GM20431 (cell line): ENCODE data around the gene DUOX1.
"Not testable (repeated sequence)": the region's sequence is repeated elsewhere in the genome, so short reads cannot be mapped to it uniquely, and the experiment has no call there.

Source experiments
- in situ Hi-C: fragments of 300-500 bp; cut with MseI, MboI; formaldehyde crosslinking; loops from one replicate; pipeline ENCODE4 v1.15.0; 2020; ENCODE audit warnings: low sequenced_read_pairs; ENCODE audit not compliant: unreplicated experiment

The DUOX1 gene

DNA sequence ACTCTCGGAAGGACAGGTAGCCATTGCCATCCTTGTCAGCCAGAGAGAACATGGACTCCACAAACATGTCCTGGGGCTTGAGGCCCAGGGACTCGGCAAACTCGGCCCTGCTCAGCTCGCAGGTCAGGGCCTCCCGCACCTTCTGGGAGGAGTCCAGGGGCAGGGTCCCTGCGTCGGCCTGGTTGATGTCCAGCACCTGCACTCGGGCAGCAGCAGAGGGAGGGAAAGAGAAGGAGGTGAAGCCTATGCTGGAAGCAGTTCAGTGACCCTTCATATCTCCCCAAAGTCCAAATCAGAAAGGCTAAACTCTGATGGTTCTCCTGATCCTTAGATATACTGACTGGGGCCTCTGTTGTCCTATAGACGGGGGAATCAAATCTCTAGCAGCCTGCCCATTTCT is 25.6 kb upstream of the DUOX1 start:
- in situ Hi-C loops, result not testable (repeated sequence)

GRCh38 chr15:45105586-45105985 is 24.2 kb upstream of the DUOX1 start:
- in situ Hi-C loops, result no loop called here

DNA sequence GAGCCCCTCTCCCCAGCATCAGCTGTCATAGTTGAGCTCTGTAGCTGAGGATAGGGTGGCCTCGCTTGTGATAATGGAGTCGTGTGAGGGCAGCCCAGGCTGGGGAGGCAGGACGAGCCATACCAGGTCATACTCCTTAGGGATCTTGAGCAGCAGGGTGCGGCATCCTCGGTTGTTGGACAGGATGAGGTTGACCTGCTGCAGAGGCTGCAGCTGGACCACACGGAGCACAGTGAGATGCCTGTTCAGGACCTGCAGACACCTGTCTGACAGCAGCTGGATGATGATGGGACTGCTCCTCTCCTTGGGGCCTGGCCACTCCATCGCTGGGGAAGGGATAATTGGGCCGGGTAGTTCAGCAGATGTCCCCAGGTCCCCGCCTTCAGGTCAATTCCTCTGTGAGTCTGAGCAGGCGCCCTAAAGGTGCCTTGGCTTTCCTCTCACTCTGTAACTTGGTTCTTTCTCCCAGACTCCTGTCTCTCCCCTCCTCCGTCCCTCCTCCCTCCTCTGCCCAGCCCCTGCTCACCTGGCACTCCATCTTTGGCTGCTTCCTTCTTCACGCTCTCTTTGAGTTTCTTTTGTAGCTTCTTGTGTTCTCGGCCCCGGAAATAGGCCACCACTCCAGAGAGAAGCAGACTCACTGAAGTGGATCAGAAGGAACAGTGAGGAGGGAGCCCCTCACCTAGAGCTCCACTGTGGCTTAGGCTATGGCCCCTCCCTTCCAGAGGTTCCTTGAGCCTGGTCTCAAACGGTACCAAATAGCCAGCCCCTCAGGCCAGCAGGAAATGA is 23.6 kb upstream of the DUOX1 start:
- in situ Hi-C loops, result no loop called here

DNA sequence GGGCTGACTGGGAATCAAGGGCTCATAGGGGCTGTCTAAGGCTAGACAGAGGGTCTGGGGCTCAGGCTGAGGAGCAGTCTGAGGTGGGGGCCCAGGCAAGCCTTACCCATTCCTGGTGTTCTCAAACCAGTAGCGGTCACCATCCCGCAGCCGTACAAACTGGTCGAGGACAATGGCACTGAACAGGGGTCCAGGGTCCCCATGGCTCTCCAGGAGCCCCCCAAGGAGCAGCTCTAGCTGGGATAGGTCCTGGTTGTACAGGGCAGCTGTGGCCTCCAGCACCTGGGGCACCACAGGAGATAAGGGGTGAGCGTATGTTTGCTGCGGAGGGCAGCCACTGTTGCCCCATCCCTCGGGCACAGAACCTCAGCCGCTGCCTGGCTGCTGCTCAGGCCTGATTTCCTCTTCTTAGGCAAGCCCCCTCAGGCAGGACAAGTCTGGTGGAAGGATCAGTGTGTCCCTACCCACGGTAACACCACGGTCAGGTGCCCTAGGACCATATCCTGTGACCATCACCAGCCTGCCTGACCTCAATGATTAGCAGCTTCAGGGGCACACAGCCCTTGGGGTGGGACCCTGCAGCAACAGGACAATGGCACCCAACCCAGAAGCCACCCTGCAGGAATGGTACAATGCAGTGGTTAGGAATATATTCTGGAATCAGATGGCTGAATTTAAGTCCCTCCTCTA is 21.7 kb upstream of the DUOX1 start:
- in situ Hi-C loops, result no loop called here

GRCh38 chr15:45110256-45110820 is 19.5 kb upstream of the DUOX1 start:
- in situ Hi-C loops, result no loop called here

- in situ Hi-C loops, result no loop called here
These were observed 18.2 kb upstream of the DUOX1 start for GRCh38 chr15:45111390-45112142.

DNA sequence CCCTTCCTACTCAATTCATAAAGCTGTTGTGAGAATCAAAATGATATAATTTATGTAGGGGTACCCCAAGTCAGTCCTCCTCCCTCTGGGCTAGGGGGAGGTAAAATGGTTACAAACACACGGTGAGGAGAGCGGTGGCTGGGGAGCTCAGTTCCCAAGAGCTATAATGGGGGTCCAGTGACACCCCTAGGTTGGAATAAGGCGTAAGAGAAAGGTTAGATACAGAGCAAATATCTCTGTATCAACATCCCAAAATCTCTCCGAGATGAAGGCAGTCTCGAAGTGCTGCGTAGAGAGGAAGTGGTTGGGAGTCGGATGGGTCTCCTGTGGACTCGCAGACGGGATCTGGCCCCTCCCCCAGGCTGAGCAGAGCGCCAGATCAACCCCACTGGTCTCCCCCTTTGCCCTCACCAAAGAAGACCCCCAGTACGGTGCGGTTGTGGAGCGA is 17.6 kb upstream of the DUOX1 start:
- in situ Hi-C loops, result no loop called here

DNA sequence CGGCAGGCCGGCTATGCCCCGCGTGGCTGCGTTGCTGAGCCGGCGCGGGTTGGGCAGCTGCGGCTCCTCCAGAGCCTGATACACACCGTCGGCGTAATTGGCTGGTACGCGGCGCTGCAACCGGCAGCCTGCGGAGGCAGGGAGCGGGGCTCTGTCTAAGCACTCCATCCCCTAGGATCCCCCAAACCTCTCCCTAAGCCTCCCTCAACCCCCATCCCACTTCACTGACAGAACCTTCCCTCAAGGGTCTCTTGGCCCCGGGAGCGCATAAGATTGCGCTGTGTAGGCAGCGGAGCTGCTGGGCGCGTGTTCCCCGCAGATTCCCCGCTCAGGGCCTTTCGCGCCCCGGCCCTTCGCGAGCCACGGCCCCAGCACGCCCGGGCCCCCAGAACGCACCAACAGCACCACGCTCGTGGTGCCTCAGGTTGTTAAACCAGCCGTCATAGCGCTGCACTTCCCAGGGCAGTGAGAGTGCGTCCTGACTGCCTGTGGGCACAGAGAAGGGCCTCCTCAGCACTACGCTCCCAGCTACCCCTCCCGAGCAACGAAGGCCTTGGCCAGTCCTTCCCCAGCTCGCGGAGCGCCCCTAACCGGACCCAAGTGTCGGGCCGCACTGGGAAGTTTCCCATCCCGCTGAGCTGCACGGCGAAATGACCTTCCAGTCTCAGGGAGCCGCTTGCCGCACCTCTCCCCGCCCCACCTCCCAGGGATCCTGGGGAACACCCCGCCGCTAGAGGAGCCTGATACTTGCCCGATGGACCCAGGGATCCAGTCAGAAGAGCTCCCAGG is 17.0 kb upstream of the DUOX1 start:
- in situ Hi-C loops, result no loop called here

DNA sequence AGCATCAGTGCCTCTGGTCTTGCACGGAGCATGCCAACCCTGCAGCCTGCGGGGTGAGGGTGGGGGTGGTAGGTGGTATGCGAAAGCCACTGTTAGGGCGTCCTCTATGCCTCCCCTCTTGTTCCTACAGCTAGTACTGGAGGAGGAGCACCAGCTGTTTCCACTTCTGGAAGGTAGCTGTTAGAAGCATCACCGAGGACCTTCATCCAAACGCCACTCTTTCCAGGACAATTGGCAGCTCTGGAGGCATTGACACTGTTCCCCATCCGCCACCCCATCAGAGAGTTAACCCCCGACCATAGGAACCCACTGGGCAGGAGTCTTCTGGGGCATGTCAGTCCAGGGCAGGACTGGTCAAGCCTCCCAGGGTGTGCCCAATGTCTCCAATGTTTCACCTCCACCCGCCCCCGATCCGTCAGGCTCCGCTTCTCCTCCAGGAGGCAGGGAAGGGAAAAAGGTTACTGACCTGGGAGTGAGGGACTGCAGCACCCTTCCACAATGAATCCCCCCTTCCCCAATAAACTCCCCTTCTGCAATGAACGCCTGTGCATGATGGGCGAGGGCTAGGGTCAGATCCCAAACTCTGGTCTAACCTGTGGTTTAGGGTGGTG is 16.3 kb upstream of the DUOX1 start:
- in situ Hi-C loops, result no loop called here

GRCh38 chr15:45114076-45114750 is 15.6 kb upstream of the DUOX1 start, which contains the start of the genes DUOX2 and DUOXA2:
Gene DUOX2, minus strand, starts transcription at chr15:45114172. Its CDS starts 761 bp downstream, at chr15:45113411.
Gene DUOXA2, plus strand, starts transcription at chr15:45114326. Its CDS starts 280 bp downstream, at chr15:45114606.
- in situ Hi-C loops, result no loop called here

GRCh38 chr15:45114751-45115085 is 15.1 kb upstream of the DUOX1 start:
- in situ Hi-C loops, result no loop called here

GRCh38 chr15:45115312-45115820 is 14.4 kb upstream of the DUOX1 start:
- in situ Hi-C loops, result no loop called here

DNA sequence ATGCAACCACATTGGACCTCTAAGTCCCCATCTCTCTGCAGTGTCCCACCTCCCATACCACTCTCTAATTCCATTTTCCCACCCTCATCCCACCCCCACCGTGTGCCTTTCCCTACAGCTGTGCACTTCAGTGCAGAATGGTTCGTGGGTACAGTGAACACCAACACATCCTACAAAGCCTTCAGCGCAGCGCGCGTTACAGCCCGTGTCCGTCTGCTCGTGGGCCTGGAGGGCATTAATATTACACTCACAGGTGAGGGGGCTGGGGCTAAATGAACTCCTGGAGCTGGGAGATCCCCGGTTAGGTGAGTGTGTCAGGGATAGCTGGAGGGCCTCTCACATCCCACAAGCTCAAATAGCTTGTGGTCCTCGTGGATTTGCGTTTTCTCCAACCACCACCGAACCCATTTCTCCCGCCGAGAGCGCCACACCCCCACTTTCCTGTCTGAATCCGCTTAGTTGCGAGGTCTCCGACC is 13.8 kb upstream of the DUOX1 start:
- in situ Hi-C loops, result no loop called here

GRCh38 chr15:45116482-45117307 is 13.1 kb upstream of the DUOX1 start:
- in situ Hi-C loops, result no loop called here

GRCh38 chr15:45117308-45118130 is 12.3 kb upstream of the DUOX1 start:
- in situ Hi-C loops, result no loop called here

DNA sequence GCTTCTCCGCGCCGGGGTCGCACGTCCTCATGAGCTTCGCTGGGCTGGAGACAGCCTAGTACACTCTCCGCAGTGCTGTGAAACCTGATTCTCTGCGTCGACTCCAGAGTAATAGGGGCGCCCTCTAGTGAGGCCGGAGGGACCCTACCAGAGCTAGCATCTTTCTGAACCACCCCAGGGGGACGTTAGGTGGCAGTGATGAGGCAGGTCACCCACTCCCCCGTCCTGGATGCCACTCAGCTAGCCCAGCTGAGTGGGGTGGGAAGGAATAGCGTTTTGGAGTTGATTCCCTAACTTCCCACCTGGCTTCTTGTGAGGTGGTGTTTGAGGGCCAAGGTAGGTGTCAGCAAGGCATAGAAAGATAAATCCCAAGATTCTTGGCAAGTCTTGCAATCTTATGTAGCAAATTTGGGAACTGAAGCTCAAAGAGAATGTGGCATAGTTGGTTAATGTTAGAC is 11.6 kb upstream of the DUOX1 start:
- in situ Hi-C loops, result no loop called here

DNA sequence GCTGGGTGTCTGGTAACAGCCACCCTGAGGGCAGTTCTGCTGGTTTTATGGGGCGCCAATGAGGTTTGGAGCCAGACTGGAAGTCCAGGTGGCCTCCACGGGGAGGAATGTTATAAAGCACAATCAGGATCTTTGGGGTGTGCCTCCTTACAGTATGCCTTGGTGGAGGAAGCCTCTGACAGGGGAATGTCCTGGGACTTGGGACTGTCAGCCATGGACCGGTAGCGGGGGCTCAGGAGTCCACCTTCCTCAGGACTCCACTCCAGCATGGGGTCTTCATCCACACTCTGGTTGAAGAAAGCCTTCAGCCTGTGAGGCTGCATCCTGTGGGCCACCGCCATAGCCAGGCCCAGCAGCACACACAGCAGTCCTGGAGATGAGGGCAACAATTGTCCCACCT is 10.8 kb upstream of the DUOX1 start:
- in situ Hi-C loops, result no loop called here
